Bronchial epithelial cell (primary cell): Measurements from ENCODE around the gene P4HB. TPM values are rescaled to one million over a fixed set of nuclear protein-coding genes. Genes with fewer than 3 reads are reported as not detected.
A peak's percentile ranks its signal among the peaks of the same experiment; 100 is the strongest.

Experiments
- DNase-seq: peaks from one replicate; pipeline ENCODE4 v3.0.0-alpha.2; 2010; ENCODE audit warnings: low read depth
- FAIRE-seq: peaks from 2 replicates; lab custom pipeline; 2011; peaks lifted over from hg19 to GRCh38; lab: Jason Lieb, UNC
- H3K27me3 ChIP-seq: 2 replicates; pipeline ENCODE4 v1.5.1; 2011; ENCODE audit warnings: low read length; ENCODE audit not compliant: control insufficient read depth, insufficient read depth
- H3K36me3 ChIP-seq: 2 replicates; pipeline ENCODE4 v1.5.1; 2011; ENCODE audit warnings: low read length; ENCODE audit not compliant: control insufficient read depth, insufficient read depth
- H3K4me3 ChIP-seq: 2 replicates; pipeline ENCODE4 v1.5.1; 2011; ENCODE audit warnings: mild to moderate bottlenecking, low read depth, low read length, control low read depth
- CTCF ChIP-seq: IDR thresholded peaks from 2 replicates; pipeline ENCODE4 v1.5.1; 2011; ENCODE audit warnings: mild to moderate bottlenecking, moderate library complexity, low read length, control low read depth, inconsistent platforms; ENCODE audit not compliant: insufficient read depth, severe bottlenecking
- total RNA-seq: library from RNA; depleted of rRNA; stranded (reverse); fragments of >200 nt; gene quantifications from 2 replicates; pipeline ENCODE4 v1.2.1, GENCODE V29; 2014

The P4HB gene
- total RNA-seq, 1 donor from 2014 or later: 673 TPM

- no peak for FAIRE-seq
- no peak for DNase-seq
- Histone ChIP-seq H3K36me3 (peaks cover 18% of the 10 kb centered on the region), H3K4me3 (no peak overlapping the region), H3K27me3 (no peaks in the 10 kb centered on the region)
- no peak for TF ChIP-seq CTCF
These were observed 38.5 kb upstream of the P4HB start for GRCh38 chr17:81898885-81899284.

- Histone ChIP-seq H3K36me3 (peaks cover 20% of the 10 kb centered on the region), H3K27me3 (no peaks in the 10 kb centered on the region), H3K4me3 (no peak overlapping the region)
- peak; percentile 91 for DNase-seq
- no peak for TF ChIP-seq CTCF
- no peak for FAIRE-seq
These were observed 37.9 kb upstream of the P4HB start for GRCh38 chr17:81898029-81898866.

GRCh38 chr17:81895400-81895799 lies 35.1 kb upstream of the P4HB start:
- Histone ChIP-seq H3K27me3 (no peaks in the 10 kb centered on the region), H3K4me3 (no peak overlapping the region), H3K36me3 (peaks cover 21% of the 10 kb centered on the region)
- TF ChIP-seq CTCF: no peak
- DNase-seq: no peak
- FAIRE-seq: no peak

GRCh38 chr17:81891303-81891552 lies 30.9 kb upstream of the P4HB start:
- H3K36me3 ChIP-seq: peaks cover 31% of the 10 kb centered on the region
- no peak for DNase-seq
- peak overlapping the region; percentile 64 for H3K4me3 ChIP-seq
- no peaks in the 10 kb centered on the region for H3K27me3 ChIP-seq
- FAIRE-seq: no peak
- TF ChIP-seq CTCF: no peak

GRCh38 chr17:81890447-81891302 lies 30.3 kb upstream of the P4HB start:
- H3K4me3 ChIP-seq: peak overlapping the region; percentile 64
- H3K36me3 ChIP-seq: peaks cover 32% of the 10 kb centered on the region
- DNase-seq (no peak), FAIRE-seq (no peak)
- no peak for TF ChIP-seq CTCF
- no peaks in the 10 kb centered on the region for H3K27me3 ChIP-seq
